ENCODE results near the gene STAB2.

Gene STAB2

DNA sequence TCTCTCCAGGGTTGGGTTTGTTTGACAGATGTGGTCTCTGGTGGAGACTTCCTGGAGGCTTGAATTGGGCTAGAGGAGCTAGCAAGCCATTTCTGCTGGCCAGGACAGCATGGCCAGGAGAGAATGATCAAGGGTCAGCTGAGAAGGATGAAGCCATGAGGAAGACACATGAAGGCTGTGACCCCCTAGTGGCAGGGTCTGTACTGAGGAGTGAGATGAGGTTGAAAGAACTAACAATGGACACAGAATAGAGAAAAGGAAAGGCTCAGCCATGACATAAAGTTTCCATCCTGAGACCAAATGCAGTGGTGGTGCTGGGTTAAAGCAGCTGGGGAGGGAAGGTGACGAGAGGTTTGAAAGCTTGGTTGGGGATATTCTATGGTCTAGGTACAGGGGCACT lies 164.1 kb downstream of the STAB2 start:
- no peak for DNase-seq

DNA sequence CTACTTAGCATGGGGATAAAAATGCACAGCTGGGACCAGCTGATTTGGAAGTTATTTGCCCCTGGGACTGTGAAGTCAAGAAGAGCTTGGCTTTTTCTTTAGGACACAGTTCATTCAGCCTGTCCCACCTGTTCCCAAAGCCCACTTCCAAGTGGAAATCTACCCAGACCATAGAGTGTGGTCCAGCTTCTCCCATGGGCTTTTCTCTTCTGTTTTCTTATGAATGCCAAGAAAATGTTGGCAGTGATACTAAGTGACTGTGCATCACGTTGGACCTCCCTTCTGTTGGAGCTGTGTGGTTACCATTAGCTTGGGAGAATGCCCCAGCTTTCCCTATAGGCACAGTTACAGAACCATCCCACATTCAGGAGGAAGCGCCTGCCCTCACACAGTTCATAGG lies 164.5 kb downstream of the STAB2 start:
- no peak for DNase-seq

DNA sequence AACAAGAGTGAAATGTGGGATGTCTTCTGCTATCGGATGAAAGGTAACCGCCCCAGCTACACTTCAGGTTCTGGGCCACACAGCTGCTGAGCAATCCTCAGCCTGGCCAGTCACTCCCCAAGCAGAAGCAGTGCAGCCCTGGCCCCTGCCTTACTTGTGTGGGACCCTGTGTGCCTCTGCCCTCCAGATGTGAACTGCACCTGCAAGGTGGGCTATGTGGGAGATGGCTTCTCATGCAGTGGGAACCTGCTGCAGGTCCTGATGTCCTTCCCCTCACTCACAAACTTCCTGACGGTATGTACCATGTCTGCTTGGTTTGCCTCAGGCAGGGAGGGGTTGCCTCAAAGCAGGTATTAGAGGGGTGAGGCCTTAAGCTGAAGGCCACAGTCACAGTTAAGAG lies 168.4 kb downstream of the STAB2 start:
- DNase-seq = no peak

DNA sequence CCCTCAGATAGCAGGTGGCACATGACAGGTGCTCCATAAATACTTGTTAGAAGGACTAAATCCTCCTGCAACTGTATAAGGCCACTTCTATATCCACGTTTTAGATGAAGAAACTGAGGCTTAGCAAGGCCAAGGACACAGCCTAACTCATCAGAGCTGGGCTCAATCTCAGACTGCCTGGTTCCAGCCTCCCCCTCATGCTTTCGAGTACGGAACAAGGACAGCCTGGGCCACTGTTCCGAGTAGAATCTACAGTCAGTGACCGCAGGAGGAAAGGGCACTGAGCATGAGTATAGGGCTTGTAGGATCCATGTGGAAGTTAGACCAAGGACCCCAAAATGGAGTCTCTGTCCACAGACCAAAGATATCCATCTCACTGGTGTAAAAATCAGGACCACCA lies 169.4 kb downstream of the STAB2 start:
- DNase-seq = no peak

DNA sequence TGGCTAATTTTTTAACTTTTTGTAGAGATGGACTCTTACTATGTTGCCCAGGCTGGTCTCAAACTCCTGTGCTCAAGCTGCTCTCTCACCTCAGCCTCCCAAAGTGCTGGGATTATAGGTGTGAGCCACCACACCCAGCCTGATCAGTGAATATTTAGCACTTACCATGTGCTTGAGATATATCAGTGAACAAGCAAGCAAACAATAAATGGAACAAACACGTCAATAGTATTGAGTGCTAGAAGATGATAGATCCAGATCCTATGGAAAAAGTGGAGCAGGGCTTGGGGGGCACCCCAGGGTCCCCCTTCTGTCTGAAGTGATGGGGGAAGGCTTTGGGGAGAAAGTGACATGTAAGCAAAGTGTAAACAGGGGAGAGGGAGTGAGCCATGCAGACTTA lies 170.2 kb downstream of the STAB2 start:
- DNase-seq = no peak

DNA sequence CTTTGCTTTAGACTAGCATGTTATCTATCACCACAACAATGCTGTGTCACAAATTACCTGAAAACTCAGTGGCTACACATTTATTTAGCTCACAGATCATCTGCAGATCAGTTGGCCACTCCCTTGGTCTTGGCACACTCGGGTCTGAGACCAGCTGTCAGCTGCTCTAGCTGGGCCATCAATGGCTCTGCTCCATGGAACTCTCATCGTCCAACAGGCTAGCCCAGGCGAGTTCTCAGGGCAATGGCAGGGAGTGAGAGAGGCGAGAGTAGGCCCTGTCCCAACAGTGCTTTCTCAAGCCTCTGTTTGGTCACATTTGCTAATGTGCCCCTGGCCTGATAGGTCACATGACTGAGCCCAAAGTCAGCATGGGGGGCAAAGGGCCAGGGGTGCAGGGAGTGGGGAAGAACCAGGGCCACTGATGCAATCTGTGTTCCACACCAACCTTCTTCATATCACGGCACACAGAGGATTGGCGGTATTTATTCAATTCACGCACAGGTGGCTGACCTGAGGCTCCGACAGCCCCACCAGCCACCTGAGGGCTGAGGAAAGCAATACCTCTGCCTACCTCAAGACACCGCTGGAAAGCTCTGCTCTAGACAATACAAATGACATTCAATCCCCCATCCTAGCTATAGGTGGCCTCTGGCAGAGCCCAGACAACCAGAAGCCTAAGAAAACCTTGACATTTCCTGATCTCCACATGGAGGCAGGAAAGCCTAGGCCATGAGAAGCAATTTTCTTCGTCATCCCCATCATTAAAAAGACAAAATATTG lies 171.4 kb downstream of the STAB2 start:
- no peak for DNase-seq

DNA sequence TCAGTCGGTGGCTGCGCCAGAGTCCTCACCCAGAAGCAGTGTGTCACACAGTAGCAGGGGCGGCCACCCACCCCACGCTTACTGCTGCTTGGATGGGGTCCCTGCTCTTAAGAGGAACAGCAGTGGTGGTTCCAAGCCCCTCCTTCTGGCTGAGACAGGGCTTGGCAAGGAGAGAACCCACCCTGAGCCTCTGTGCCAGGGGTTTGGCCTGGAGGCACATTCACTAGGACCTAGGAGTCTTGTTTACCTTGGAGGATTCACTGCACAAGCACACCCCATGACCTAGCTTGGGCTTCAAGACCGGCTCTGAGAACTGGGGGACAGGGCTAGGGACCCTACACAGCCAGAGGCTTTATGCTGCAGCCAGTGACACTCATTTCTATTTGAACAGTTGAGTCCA lies 175.4 kb downstream of the STAB2 start:
- no peak for DNase-seq

DNA sequence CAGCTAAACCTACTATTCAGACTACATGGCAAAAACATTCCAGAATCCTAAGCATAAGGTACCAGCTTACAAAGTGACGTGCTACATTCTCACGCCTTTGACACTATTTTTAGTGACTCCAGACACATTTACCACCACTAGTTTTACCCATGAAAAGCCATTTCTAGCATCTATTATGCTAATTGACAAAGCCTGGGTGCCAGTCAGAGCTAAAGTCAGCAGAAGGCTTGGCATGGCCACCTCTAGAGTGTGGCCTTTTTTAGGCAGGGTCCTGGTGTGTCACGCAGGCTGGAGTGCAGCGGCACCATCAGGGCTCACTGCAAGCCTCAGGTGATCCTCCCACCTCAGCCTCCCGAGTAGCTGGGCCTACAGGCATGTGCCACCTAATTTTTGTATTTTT lies 178.2 kb downstream of the STAB2 start:
- DNase-seq = no peak

DNA sequence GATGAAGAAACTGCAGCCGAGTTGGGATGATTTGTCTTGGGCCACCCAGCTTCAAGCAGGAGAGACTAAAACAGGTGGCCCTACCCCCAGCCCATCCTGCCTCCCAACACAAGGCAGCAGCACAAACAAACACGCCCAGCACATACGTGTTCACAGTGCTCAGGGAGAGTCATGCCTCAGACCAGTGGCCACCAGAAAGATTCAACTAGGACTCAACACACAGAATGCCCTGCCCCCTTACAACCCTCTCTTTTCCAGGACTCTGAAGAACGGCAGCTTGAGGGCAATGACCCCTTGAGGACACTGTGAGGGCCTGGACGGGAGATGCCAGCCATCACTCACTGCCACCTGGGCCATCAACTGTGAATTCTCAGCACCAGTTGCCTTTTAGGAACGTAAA lies 179.0 kb downstream of the STAB2 start:
- no peak for DNase-seq

DNA sequence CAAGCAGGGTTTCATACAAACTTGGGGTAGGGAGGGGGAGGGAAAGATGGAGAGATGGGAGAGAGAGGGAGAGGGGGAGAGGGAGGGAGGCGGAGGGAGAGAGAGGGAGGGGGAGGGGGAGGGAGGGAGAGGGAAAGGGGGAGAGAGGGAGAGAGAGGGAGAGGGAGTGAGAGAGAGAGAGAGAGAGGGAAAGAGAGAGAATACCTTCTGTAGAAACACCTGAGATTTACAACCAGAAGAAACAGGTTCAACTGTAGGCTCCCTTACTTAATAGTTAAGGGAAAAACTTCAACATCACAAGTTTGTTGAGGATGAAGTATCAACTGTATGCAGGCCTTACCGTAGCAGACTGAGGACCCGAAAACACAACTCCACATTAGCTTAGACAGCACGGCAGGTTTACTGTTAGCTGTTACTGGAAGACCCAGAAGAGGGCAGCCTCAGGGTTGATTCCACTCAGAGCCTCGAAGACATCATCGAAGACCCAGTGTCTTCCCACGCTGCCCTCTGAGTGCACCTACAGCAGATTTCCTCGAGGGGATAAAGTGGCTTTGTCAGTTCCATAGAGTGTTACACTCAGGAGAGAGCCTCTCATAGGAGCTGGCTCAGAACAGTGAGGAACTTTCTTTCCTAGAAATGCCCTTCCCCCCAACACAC lies 181.5 kb downstream of the STAB2 start:
- DNase-seq = no peak

DNA sequence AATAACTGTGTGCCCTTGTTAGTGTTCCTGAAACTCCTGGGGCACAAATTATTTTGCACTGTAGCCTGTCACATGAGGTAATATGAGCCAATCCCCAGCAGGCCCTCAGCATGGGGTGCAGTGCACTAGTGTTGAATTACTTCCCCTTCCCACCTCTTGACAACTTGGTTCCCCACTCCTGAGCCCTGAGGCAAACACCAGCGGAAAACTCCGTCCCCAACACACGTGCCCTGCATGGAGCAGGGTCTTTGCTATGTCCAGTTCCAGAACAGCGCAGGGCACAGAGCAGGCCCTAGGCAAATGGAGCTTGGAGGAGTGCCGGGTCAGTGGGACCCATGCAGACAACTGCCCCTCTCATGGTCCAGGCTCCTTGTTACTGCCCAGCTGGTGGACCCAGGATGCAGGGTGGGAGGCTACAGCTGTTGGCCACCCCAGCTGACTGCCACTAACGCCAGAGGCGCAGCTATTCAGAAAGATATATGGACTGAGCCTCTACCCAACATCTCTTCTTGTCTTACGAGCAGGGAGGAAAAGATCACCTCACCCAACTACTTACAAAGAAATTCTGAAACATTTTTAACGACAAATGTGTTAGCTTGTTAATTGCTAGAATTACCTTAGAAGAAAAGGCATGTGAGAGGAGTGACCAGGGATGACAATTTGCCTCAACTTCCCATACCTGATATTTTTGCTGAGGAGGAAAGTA lies 182.3 kb downstream of the STAB2 start:
- no peak for DNase-seq

DNA sequence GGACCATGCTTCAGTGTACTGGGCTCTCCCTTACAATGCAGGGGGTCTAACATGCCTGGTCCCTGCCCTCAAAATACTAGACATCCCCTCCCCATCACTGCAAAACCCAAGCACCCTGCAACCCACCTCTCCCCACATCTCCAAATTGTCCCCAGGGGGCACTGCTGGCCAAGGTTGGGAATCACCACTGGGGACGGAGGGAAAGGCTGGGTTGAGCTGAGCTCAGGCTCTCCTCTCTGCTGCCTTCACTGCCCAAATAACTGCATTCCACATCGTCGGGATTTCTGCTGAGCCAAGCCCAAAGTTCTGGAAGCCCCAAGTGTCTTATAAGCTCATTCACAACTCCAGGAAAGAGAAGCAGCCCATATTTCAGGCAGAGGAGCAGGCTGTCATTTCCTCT lies 184.4 kb downstream of the STAB2 start:
- DNase-seq = peak; percentile 8

DNA sequence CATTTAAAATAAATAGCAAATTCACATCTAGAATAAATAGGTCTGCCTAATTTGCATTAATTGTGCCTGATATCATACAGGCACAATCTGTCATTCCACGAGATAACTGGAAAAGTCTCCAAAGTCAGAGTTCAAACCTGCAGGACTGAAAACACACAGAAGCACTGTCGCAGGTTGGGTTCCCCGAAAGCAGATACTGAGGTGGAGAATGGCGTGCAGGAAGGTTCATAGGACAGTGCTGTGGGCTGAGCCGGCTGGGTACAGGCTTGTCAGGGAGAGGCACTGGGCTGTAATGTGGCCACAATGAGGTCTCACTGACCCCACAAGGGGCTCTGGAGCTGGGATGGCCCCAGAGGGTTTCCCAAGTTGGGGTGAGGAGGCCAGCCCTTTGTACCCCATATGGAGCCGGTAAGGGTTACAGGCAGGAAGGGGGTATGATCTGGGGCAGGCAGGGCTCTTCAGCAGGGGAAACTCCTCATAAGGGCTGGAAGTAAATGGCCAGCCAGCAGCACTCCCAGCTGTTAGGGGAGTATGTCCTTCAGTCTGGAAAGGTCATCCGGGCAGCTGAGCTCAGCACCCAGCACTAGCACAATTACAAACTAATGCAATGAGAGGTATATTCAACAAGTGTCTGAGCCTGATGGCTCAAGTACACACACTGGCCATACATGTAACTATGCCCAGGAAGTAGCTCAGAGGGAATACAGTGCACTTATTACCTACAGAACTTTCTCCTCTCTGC lies 185.5 kb downstream of the STAB2 start:
- DNase-seq = no peak

DNA sequence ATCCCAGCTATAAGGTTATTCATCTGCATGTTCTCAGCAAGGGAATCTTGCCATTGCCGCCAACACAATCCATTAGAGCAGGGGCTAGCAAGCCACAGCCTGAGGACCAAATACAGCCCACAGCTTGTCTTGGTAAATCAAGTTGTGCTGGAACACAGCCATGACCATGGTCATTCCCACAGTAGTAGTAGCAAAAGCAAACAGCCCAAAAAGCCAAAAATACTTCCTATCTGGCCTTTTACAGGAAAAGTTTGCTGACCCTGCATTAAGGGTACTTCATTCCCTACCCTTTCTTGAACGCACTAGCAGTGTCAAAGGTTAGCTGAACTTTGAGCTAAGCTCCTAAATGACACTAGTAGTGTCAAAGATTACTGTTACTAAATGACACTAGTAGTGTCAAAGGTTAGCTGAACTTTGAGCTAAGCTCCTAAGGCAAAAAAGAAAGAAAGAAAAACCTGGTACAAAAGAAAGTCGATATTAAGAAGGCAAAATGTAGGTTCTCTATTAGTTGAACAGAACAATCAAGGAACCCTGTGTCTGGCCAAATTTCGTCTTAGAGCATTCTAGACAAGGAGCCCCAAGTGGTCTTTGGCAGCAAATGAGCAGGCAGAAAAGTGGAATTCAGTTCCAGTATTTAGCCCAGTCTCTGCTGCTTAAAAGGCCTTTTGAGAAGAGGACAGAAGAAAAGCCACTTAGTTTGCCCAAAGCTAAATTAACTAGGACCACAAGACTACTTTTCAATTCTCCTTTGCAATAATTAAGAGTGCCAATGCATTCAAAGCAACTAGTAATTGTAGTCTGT lies 186.2 kb downstream of the STAB2 start:
- no peak for DNase-seq

DNA sequence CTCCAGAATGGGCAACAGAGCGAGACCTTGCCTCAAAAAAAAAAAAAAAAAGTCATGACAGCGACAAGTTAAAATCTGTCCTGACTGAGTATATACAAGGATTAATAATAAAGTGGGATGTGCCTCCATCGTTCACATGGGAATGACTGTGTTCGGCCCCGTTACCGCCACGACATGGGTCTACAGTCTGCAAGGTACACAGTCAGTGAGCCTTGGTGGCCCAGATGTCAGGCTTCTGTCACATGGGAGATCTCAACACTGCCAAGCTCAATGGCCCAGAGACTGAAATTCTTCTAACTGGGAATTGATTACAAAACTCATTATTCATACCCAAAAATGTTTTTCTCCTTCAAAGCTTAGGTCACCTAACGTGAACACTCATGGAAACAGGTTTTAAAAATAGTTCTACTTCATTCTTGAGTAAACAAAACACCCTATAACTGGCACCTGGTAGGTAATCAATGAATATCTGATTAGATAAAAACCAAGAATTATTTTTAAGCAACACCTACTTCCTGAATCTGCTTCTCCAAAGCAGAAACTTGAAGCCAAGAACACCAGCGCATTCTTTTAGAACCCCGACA lies 188.0 kb downstream of the STAB2 start:
- no peak for DNase-seq

DNA sequence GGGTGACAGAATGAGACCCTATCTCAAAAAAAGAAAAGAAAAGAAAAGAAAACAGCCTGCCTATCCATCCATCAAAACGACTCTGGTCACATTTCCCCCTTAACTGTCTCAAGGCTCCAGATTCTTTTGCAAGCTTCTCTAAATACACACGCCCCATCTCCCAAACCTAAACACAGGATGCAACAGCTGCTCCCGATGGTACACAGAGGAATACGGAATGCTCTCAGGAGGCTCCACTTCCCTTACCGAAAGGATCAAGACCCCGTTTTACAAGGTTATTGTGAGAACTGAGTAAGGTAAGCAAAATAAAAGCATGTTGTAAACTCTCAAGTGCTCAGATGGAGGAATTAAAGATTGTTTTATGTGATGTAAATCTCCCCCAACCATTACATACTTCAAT lies 191.7 kb downstream of the STAB2 start:
- no peak for DNase-seq

DNA sequence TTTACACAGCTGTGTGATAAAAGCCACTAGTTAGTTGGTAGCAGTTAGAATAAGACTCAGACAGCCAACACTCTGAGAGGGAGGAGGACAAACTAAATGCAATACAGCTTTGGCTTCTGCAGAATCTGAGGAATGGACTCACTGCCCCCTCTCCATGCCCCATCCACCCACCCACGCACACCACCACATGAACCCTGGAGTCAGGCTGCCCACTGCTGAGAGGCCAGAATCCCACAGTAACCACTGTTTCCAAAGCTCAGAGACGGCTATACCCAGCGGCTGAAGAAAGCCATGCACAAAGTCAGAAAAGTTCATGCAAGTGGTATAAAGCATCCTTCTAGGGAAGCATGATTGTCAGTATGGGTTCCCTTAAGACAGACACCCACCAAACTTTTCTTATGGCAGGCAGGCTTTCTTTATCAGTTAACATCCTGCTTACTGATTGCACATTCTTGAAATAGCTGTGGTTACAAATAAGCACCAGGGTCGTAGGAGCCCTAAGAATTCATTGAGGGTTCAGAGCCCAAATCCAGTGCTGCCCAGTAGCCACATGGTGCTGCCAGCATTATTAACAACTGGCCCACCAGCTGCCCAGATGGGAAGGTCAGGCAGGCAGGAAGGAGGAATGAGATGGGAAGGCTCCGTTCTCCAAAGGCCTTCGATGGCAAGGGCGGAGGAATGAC lies 192.5 kb downstream of the STAB2 start:
- no peak for DNase-seq

DNA sequence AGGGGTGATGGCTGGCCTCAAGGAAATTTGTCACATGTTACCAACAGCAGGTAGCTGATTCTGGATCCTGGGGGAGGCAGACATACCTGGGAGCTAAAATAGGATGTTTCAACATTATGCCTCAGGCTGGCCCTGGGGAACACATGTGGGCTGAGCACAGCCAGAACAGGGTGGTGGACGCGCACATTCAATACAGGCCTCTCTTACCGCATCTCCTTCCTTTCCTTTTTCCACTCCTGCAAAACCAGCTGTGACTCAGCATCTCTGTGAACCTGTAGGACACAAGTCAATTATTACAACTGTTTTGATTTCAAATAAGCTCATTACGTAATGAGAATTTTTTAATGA lies 193.0 kb downstream of the STAB2 start:
- DNase-seq = no peak

DNA sequence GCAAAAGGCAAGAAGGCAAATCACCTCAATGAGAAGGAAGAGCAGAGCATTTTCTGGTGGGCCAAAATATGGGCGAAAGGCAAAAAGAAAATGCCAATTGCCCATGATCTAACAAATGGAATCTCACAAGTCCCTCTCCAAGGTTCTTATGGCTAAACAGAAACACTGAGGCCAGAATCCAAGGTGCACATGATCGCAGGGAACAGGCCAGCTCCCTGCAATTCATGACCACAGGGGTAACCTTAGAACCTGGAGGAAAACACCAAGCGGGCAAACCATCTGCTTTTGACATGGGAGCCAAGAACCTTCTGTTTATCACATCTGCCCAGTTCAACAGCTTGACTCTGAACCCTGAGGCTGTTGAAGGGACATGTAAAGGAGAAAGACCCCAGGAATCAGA lies 193.9 kb downstream of the STAB2 start:
- DNase-seq = no peak

DNA sequence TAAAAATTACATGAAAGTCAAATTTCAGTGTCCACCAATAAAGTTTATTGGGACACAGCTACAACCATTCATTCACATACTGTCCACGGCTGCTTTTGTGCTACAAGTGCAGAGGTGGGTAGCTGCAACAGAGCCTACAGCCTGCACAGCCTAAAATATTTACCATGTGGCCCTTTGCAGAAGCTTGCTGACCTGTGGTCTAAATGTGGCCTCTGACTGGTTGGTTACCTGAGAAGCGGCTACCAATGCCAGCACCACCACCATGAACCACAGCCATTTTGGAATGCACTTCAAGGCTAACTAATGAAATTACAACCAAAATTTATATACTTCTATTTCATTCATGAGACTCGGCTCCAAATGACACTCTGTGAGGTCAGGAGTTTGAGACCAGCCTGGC lies 195.3 kb downstream of the STAB2 start:
- DNase-seq = no peak

DNA sequence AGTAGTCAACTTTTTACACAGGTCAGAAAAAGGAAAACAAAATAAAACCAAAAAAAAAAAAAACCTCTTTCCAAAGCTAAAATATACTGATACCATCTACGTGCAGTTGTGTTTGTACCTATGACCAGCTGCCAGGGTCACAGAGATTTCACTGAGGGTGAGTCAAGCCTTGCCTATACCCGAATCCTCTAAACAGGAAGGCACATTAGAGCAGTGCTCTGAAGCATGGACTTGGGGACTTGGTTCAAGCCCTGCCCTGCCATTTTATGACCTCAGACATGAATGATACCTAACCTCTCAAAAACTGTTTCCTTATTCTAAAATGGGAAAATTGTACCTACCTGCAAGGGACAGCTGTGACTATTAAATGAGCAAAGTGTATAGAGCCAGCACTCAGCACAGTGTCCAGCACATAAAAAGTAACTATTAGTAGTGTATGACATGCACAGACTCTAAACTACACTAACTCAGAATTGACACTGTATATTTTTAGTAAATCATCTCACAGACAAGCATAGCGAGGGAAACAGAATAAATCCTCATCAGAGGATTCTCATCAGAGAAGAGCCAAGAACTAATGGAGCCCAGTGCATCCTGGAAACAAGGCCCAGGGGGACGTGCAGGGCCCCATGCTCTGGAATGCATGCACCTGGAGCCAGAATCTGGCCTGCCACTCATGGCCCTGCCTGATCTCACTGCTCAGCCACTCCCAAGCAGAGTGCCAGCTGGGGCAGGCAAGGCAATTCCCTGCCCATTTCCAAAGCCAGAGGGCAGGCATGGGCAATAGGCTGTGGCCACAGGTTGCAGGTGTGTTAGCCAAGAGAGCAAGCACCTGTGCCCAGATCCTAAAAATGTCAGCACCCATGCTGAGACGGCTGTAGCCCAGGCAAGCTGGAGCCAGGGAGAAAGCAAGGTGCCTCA lies 196.9 kb downstream of the STAB2 start:
- no peak for DNase-seq
